Measurements from ENCODE around the gene DCTD. TPM values are rescaled to one million over a fixed set of nuclear protein-coding genes. Genes with fewer than 3 reads are reported as not detected.
"Not testable (repeated sequence)": the region's sequence is repeated elsewhere in the genome, so short reads cannot be mapped to it uniquely, and the experiment has no call there.

DCTD gene
- total RNA-seq, 4 donors from 2014 or later, result 35.8 to 69.4 (median 60.1) TPM

DNA sequence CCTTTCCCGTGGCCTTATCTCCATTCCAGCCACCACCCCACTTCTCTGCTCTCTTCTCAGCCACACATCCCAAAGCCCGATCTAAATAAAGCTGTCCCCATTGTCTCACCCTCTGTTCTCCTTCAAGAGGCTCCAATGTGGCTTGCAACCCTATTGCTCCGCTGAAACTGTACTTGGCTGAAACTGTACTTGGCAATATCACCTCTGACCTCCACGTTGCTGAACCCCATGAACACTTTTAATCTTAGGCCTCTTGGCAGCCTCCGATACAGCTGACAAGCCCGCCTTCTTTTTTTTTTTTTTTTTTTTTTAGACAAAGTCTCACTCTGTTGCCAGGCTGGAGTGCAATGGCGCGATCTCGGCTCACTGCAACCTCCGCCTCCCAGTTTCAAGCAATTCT is 12.1 kb downstream of the DCTD start:
- no peak overlapping the region for H3K4me3 ChIP-seq
- no peak overlapping the region for H3K27ac ChIP-seq
- WGBS, 2 donors (ENCODE audit: low coverage in 1 of 2), result 74 to 79% methylated on average over 6 of the region's 10 CpGs
- no peak for TF ChIP-seq POLR2A (IDR thresholded peaks at IDR 0.05)
- no peak for TF ChIP-seq CTCF (IDR thresholded peaks at IDR 0.05)
- no peak for TF ChIP-seq EP300 (IDR thresholded peaks at IDR 0.05)
- TF ChIP-seq POLR2AphosphoS5 (IDR thresholded peaks at IDR 0.05), result no peak
- H3K9me3 ChIP-seq, result no peaks in the 10 kb centered on the region
- H3K4me1 ChIP-seq, result no peaks in the 10 kb centered on the region
- H3K27me3 ChIP-seq, result no peaks in the 10 kb centered on the region
- no peak for ATAC-seq
- H3K36me3 ChIP-seq, result peaks cover 0 to 85% of the 10 kb centered on the region in 2 donors

DNA sequence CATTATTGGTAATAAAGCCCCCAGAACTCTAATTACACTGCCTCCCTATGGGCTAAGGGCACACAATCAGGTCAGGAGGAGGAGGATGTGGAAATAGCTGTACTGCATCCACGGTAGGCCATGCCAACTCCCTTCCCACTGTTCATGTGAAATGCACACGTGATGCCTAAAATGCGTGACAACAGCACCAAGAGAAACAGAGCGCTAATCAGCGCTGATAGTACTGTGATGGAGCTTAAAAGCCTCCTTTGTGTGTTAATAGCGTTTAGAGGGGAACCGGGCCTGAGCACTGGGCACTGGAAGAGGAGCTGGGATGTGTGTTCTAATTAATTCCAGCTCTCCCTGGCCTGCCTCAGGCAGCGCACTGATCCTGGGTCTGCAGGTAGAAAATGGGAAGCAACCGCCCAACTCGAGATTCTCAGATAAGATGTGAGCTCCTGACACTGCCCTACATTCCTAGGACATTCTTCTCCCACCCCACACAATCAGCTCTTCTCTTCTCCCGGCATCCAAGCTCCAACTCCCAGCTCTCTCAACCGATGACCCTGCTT is 12.9 kb downstream of the DCTD start:
- H3K36me3 ChIP-seq, result peaks cover 0 to 85% of the 10 kb centered on the region in 2 donors
- H3K9me3 ChIP-seq, result no peaks in the 10 kb centered on the region
- H3K27ac ChIP-seq, result no peak overlapping the region
- H3K4me1 ChIP-seq, result no peaks in the 10 kb centered on the region
- TF ChIP-seq EP300 (IDR thresholded peaks at IDR 0.05), result no peak
- no peak for TF ChIP-seq POLR2A (IDR thresholded peaks at IDR 0.05)
- no peak for TF ChIP-seq POLR2AphosphoS5 (IDR thresholded peaks at IDR 0.05)
- no peak for TF ChIP-seq CTCF (IDR thresholded peaks at IDR 0.05)
- 76 to 92% methylated on average over 6 to 7 of the region's 12 CpGs for WGBS, 2 donors (ENCODE audit: low coverage in 1 of 2)
- ATAC-seq, result no peak
- no peaks in the 10 kb centered on the region for H3K27me3 ChIP-seq
- no peak overlapping the region for H3K4me3 ChIP-seq

DNA sequence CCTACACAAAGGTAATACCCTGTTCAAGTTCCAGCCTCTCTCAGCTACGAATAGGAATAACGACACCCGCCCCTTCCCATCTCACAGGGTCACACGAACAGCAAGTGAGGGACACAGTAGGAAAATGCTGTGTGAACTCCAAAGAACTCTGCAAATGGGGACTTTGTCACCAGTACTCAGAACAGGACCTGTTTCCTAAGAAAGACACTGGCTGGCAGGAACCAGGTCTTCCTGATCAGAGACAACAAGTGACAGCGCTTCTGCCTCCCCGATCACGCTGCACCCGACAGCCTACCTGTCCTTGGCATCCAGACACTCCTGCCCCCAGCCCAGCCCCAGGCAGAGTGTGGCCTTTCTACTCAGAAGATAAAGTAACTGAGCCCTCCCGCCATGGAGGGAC is 14.2 kb downstream of the DCTD start:
- ATAC-seq, result no peak
- no peaks in the 10 kb centered on the region for H3K9me3 ChIP-seq
- no peaks in the 10 kb centered on the region for H3K27me3 ChIP-seq
- H3K4me1 ChIP-seq, result no peaks in the 10 kb centered on the region
- peaks cover 0 to 89% of the 10 kb centered on the region in 2 donors for H3K36me3 ChIP-seq
- no peak overlapping the region for H3K4me3 ChIP-seq
- TF ChIP-seq CTCF (IDR thresholded peaks at IDR 0.05), result no peak
- TF ChIP-seq POLR2AphosphoS5 (IDR thresholded peaks at IDR 0.05), result no peak
- TF ChIP-seq POLR2A (IDR thresholded peaks at IDR 0.05), result no peak
- TF ChIP-seq EP300 (IDR thresholded peaks at IDR 0.05), result no peak
- 86 to 89% methylated on average over 4 to 8 of the region's 9 CpGs for WGBS, 2 donors (ENCODE audit: low coverage in 1 of 2)
- H3K27ac ChIP-seq, result no peak overlapping the region

- Histone ChIP-seq H3K9me3 (no peaks in the 10 kb centered on the region), H3K36me3 (peaks cover 0 to 85% of the 10 kb centered on the region in 2 donors), H3K4me1 (no peaks in the 10 kb centered on the region), H3K27ac (no peak overlapping the region), H3K4me3 (no peak overlapping the region), H3K27me3 (no peaks in the 10 kb centered on the region)
- 89 to 92% methylated on average over 2 to 3 of the region's 9 CpGs for WGBS, 2 donors (ENCODE audit: low coverage in 1 of 2)
- no peak for ATAC-seq
- no peak for TF ChIP-seq EP300 (IDR thresholded peaks at IDR 0.05)
- no peak for TF ChIP-seq POLR2AphosphoS5 (IDR thresholded peaks at IDR 0.05)
- no peak for TF ChIP-seq POLR2A (IDR thresholded peaks at IDR 0.05)
- TF ChIP-seq CTCF (IDR thresholded peaks at IDR 0.05), result no peak
These were observed 15.8 kb downstream of the DCTD start for GRCh38 chr4:182901337-182901736.

- not testable (repeated sequence) for H3K9me3 ChIP-seq, ATAC-seq, H3K4me1 ChIP-seq, H3K4me3 ChIP-seq, H3K27ac ChIP-seq, H3K27me3 ChIP-seq
- H3K36me3 ChIP-seq, result peaks cover 0 to 89% of the 10 kb centered on the region in 2 donors
- WGBS, 2 donors (ENCODE audit: low coverage in 1 of 2), result 40 to 100% methylated on average over 1 of the region's 2 CpGs
These were observed 17.2 kb downstream of the DCTD start for GRCh38 chr4:182900021-182900420.

All from gastroesophageal sphincter (tissue), 4 donors.